Upper lobe of left lung (tissue), 6 donors: ENCODE data around the gene SNAPC4. TPM values are rescaled to one million over a fixed set of nuclear protein-coding genes. Genes with fewer than 3 reads are reported as not detected.

Source experiments
- ATAC-seq, 2 donors: fragments of 200-7000 bp; cut with Tn5 transposase; one replicate each; pipeline ENCODE4 v1.9.1; 2022; ENCODE audit warnings: mild to moderate bottlenecking in 2 of 2, moderate library complexity in 2 of 2; ENCODE audit not compliant: low FRiP score in 2 of 2
- DNase-seq, 2 donors: peaks; one replicate each; pipeline ENCODE4 v3.0.0-alpha.2; 2019 to 2020
- H3K27ac ChIP-seq, 4 donors: fragments of 200-600 bp; sonication (generic); one replicate each; pipeline ENCODE4 v1.5.1; 2016 to 2019
- H3K27me3 ChIP-seq, 4 donors: fragments of 200-600 bp; sonication (generic); one replicate each; pipeline ENCODE4 v1.5.1; 2017 to 2019
- H3K36me3 ChIP-seq, 4 donors: fragments of 200-600 bp; sonication (generic); one replicate each; pipeline ENCODE4 v1.5.1; 2016 to 2019
- H3K4me1 ChIP-seq, 4 donors: fragments of 200-600 bp; sonication (generic); one replicate each; pipeline ENCODE4 v1.5.1; 2018 to 2019
- H3K4me3 ChIP-seq, 4 donors: fragments of 200-600 bp; sonication (generic); one replicate each; pipeline ENCODE4 v1.5.1; 2017 to 2019; ENCODE audit warnings: mild to moderate bottlenecking in 2 of 4, moderate library complexity in 1 of 4
- H3K9me3 ChIP-seq, 4 donors: fragments of 200-600 bp; sonication (generic); one replicate each; pipeline ENCODE4 v1.5.1; 2018 to 2019
- CTCF ChIP-seq, 6 experiments: fragments of 450-650 bp in 4 of 6; fragments of 200-600 bp in 2 of 6; sonication (generic) in 2 of 6; IDR thresholded peaks; one replicate each; pipeline ENCODE4 v1.5.1; 2016 to 2019; ENCODE audit warnings: antibody characterized with exemption in 6 of 6
- EP300 ChIP-seq, 4 donors: sonication (generic); formaldehyde crosslinking; IDR thresholded peaks; one replicate each; pipeline ENCODE4 v1.5.1; 2017; ENCODE audit warnings: antibody characterized with exemption in 4 of 4, control low read depth in 2 of 4
- POLR2A ChIP-seq, 4 donors: fragments of 450-650 bp; IDR thresholded peaks; one replicate each; pipeline ENCODE4 v1.5.1; 2016 to 2017; ENCODE audit warnings: antibody characterized with exemption in 4 of 4, mild to moderate bottlenecking in 2 of 4
- POLR2AphosphoS5 ChIP-seq, 2 donors: sonication (generic); formaldehyde crosslinking; IDR thresholded peaks; one replicate each; pipeline ENCODE4 v1.5.1; 2017; ENCODE audit warnings: antibody characterized with exemption in 2 of 2
- WGBS, 2 donors: methylation state at CpG; one replicate each; pipeline ENCODE4 v1.1.5; 2017 to 2018; 5-methylcytosine and 5-hydroxymethylcytosine counted together
- total RNA-seq, 6 donors: library from RNA; depleted of rRNA in 4 of 6; stranded (reverse); fragments of >200 nt in 4 of 6; gene quantifications; one replicate each; pipeline versions ENCODE4 v1.1.0 to v1.2.1, GENCODE V29; 2016 to 2021
- donor health status: DM: no; HTN: no; CAD: no; lungs with moderate emphysema.
- donor health status: DM: no; HTN: yes; CAD: no; lungs with severe emphysema.

SNAPC4 gene
- total RNA-seq, 6 donors from 2014 or later = 7.8 to 35.6 (median 13.2) TPM

- WGBS, 2 donors = 73 to 86% methylated on average over 13 to 25 of the region's 31 CpGs
- Histone ChIP-seq H3K27me3 (no peaks in the 10 kb centered on the region), H3K36me3 (peaks cover 0 to 10% (median 4%) of the 10 kb centered on the region in 4 donors), H3K4me3 (no peak overlapping the region), H3K4me1 (peaks cover 22 to 34% (median 28%) of the 10 kb centered on the region in 4 donors), H3K9me3 (no peaks in the 10 kb centered on the region), H3K27ac (peak overlapping the region in 2 of 4 donors; percentile 17 to 40)
- DNase-seq (peak in 1 of 2 donors; percentile 79), ATAC-seq (no peak)
- no peak for TF ChIP-seq EP300 (IDR thresholded peaks at IDR 0.05)
Observed at GRCh38 chr9:136364942-136365774, 34.8 kb downstream of the SNAPC4 start.

- no peaks in the 10 kb centered on the region for H3K27me3 ChIP-seq
- peaks cover 0 to 10% (median 2%) of the 10 kb centered on the region in 4 donors for H3K36me3 ChIP-seq
- H3K4me3 ChIP-seq = peak overlapping the region in 3 of 4 donors; percentile 88 to 100 (median 100)
- DNase-seq = peak in 1 of 2 donors; percentile 85
- no peak for ATAC-seq
- WGBS, 2 donors = 38 to 49% methylated on average over 26 to 33 of the region's 54 CpGs
- H3K4me1 ChIP-seq = peaks cover 22 to 34% (median 28%) of the 10 kb centered on the region in 4 donors
- no peaks in the 10 kb centered on the region for H3K9me3 ChIP-seq
- peak overlapping the region in 1 of 4 donors; percentile 92 for H3K27ac ChIP-seq
- TF ChIP-seq CTCF (IDR thresholded peaks at IDR 0.05) (peak in 1 of 6 experiments; percentile 7), EP300 (IDR thresholded peaks at IDR 0.05) (no peak), POLR2AphosphoS5 (IDR thresholded peaks at IDR 0.05) (peak in 1 of 2 donors; percentile 7), POLR2A (IDR thresholded peaks at IDR 0.05) (no peak)
Observed at GRCh38 chr9:136363949-136364748, 35.8 kb downstream of the SNAPC4 start.

- H3K36me3 ChIP-seq = peaks cover 0 to 10% (median 2%) of the 10 kb centered on the region in 4 donors
- peak; percentile 98 for DNase-seq
Observed at GRCh38 chr9:136363106-136363948, 36.6 kb downstream of the SNAPC4 start, which contains the start of gene DNLZ. DNLZ (minus strand) TSS chr9:136363744; CDS start chr9:136363714, 30 bp downstream.

GRCh38 chr9:136362450-136362784, 37.6 kb downstream of the SNAPC4 start:
- no peaks in the 10 kb centered on the region for H3K27me3 ChIP-seq
- no peak for ATAC-seq
- 90 to 91% methylated on average over 2 to 6 of the region's 6 CpGs for WGBS, 2 donors
- peak overlapping the region in 3 of 4 donors; percentile 91 to 97 (median 92) for H3K27ac ChIP-seq
- DNase-seq = peak in 1 of 2 donors; percentile 81
- H3K9me3 ChIP-seq = no peaks in the 10 kb centered on the region
- no peak overlapping the region for H3K4me3 ChIP-seq
- TF ChIP-seq EP300 (IDR thresholded peaks at IDR 0.05) = no peak
- H3K36me3 ChIP-seq = peaks cover 0 to 10% (median 5%) of the 10 kb centered on the region in 4 donors
- peaks cover 22 to 34% (median 28%) of the 10 kb centered on the region in 4 donors for H3K4me1 ChIP-seq

More at GRCh38 chr9:136363106-136363948, 36.6 kb downstream of the SNAPC4 start, which contains the start of gene DNLZ:
- ATAC-seq = peak; percentile 94 to 97
- H3K4me1 ChIP-seq = peaks cover 22 to 34% (median 28%) of the 10 kb centered on the region in 4 donors
- no peaks in the 10 kb centered on the region for H3K9me3 ChIP-seq
- H3K27ac ChIP-seq = peak within 1 kb of the TSS; percentile 91 to 97 (median 92)
- TF ChIP-seq EP300 (IDR thresholded peaks at IDR 0.05) (no peak), POLR2AphosphoS5 (IDR thresholded peaks at IDR 0.05) (peak; percentile 44 to 54), CTCF (IDR thresholded peaks at IDR 0.05) (peak; percentile 99 to 100 (median 100)), POLR2A (IDR thresholded peaks at IDR 0.05) (peak in 3 of 4 donors; percentile 62 to 86 (median 85))
- no peaks in the 10 kb centered on the region for H3K27me3 ChIP-seq
- WGBS, 2 donors = 2 to 3% methylated on average over 10 to 15 of the region's 97 CpGs
- H3K4me3 ChIP-seq = peak within 1 kb of the TSS; percentile 88 to 100 (median 98)

- Histone ChIP-seq H3K9me3 (no peaks in the 10 kb centered on the region), H3K27ac (peak overlapping the region in 3 of 4 donors; percentile 91 to 97 (median 92)), H3K4me1 (peaks cover 22 to 34% (median 28%) of the 10 kb centered on the region in 4 donors), H3K36me3 (peaks cover 0 to 13% (median 8%) of the 10 kb centered on the region in 4 donors), H3K4me3 (no peak overlapping the region), H3K27me3 (no peaks in the 10 kb centered on the region)
- no peak for ATAC-seq
- 79 to 88% methylated on average over 20 to 25 of the region's 26 CpGs for WGBS, 2 donors
- TF ChIP-seq CTCF (IDR thresholded peaks at IDR 0.05) = no peak
- TF ChIP-seq EP300 (IDR thresholded peaks at IDR 0.05) = no peak
- no peak for TF ChIP-seq POLR2A (IDR thresholded peaks at IDR 0.05)
- TF ChIP-seq POLR2AphosphoS5 (IDR thresholded peaks at IDR 0.05) = no peak
- peak in 1 of 2 donors; percentile 81 for DNase-seq
Observed at GRCh38 chr9:136361754-136362449, 38.1 kb downstream of the SNAPC4 start.
